SK-MEL-5 (cell line): ENCODE measurements around the gene FOXQ1. TPM values are rescaled to one million over a fixed set of nuclear protein-coding genes. Genes with fewer than 3 reads are reported as not detected.

Experiments
- DNase-seq: peaks from one replicate; pipeline ENCODE4 v3.0.0-alpha.2; 2016; ENCODE audit warnings: low read depth, low spot score
- in situ Hi-C: cut with HindIII; loops from 2 replicates; pipeline ENCODE4 v1.10.0; 2016; ENCODE audit warnings: low sequenced_read_pairs, high pct_unique_total_duplicates, low pct_unique_long_range_greater_than_20kb
- polyA plus RNA-seq, 2 experiments: library from polyadenylated mRNA; depleted of rRNA; stranded (reverse); fragments of >200 nt; gene quantifications; 2 replicates each; pipeline ENCODE4 v1.2.3, GENCODE V29; 2015
- total RNA-seq: library from RNA; depleted of rRNA; stranded (reverse); fragments of >200 nt; shearing (Covaris generic); gene quantifications from 2 replicates; pipeline ENCODE4 v1.2.3, GENCODE V29; 2014; rRNA removed

FOXQ1 gene
- total RNA-seq, result not detected in 2 replicates
- 0.08 TPM in 1 of 2 replicates, not detected in the other for polyA plus RNA-seq (2015; cell fraction: cytosol; rRNA removed)
- not detected in 2 replicates for polyA plus RNA-seq (2015; cell fraction: nucleus; rRNA removed)

GRCh38 chr6:1311400-1312202 is at the start of gene FOXQ1:
Gene FOXQ1 (plus strand): TSS chr6:1312098. CDS start chr6:1312705, 607 bp downstream.
- no peak for DNase-seq
- in situ Hi-C loops, result no loop called here

GRCh38 chr6:1262704-1263038 is 49.2 kb upstream of the FOXQ1 start:
- in situ Hi-C loops, result no loop called here
- no peak for DNase-seq

- peak; percentile 34 for DNase-seq
- in situ Hi-C loops, result no loop called here
Observed at GRCh38 chr6:1263039-1263849, 48.7 kb upstream of the FOXQ1 start.

- DNase-seq, result no peak
- in situ Hi-C loops, result no loop called here
Observed at GRCh38 chr6:1263850-1264377, 48.0 kb upstream of the FOXQ1 start.

- in situ Hi-C loops, result no loop called here
- no peak for DNase-seq
Observed at GRCh38 chr6:1264619-1265445, 47.1 kb upstream of the FOXQ1 start.

GRCh38 chr6:1266686-1267056 is 45.2 kb upstream of the FOXQ1 start:
- no peak for DNase-seq
- in situ Hi-C loops, result no loop called here

GRCh38 chr6:1267057-1267732 is 44.7 kb upstream of the FOXQ1 start:
- DNase-seq, result peak; percentile 18
- in situ Hi-C loops, result no loop called here

GRCh38 chr6:1267790-1268762 is 43.8 kb upstream of the FOXQ1 start:
- DNase-seq, result no peak
- in situ Hi-C loops, result no loop called here

GRCh38 chr6:1271071-1271763 is 40.7 kb upstream of the FOXQ1 start:
- in situ Hi-C loops, result no loop called here
- no peak for DNase-seq

GRCh38 chr6:1278061-1278720 is 33.7 kb upstream of the FOXQ1 start:
- in situ Hi-C loops, result no loop called here
- no peak for DNase-seq

GRCh38 chr6:1279065-1279464 is 32.8 kb upstream of the FOXQ1 start:
- in situ Hi-C loops, result no loop called here
- no peak for DNase-seq

GRCh38 chr6:1280666-1281300 is 31.1 kb upstream of the FOXQ1 start:
- in situ Hi-C loops, result no loop called here
- DNase-seq, result no peak

- in situ Hi-C loops, result no loop called here
Observed at GRCh38 chr6:1281746-1282145, 30.2 kb upstream of the FOXQ1 start.

GRCh38 chr6:1283501-1283900 is 28.4 kb upstream of the FOXQ1 start:
- DNase-seq, result no peak
- in situ Hi-C loops, result no loop called here

More at GRCh38 chr6:1281746-1282145, 30.2 kb upstream of the FOXQ1 start:
- no peak for DNase-seq

- in situ Hi-C loops, result no loop called here
- no peak for DNase-seq
Observed at GRCh38 chr6:1285556-1285955, 26.3 kb upstream of the FOXQ1 start.
